Peyer's patch (tissue), 4 donors: ENCODE data around the gene AK4. TPM values are rescaled to one million over a fixed set of nuclear protein-coding genes. Genes with fewer than 3 reads are reported as not detected.

Experiments
- DNase-seq, 3 donors: peaks; one replicate each; pipeline ENCODE4 v3.0.0-alpha.2; 2017 to 2019
- H3K27ac ChIP-seq, 4 donors: fragments of 200-600 bp; sonication (generic); one replicate each; pipeline ENCODE4 v1.5.1; 2016 to 2019
- H3K27me3 ChIP-seq, 2 donors: fragments of 200-600 bp; sonication (generic); one replicate each; pipeline ENCODE4 v1.5.1; 2019
- H3K36me3 ChIP-seq, 3 donors: fragments of 200-600 bp; sonication (generic); one replicate each; pipeline ENCODE4 v1.5.1; 2016 to 2019
- H3K4me1 ChIP-seq, 4 donors: fragments of 200-600 bp; sonication (generic); one replicate each; pipeline ENCODE4 v1.5.1; 2016 to 2019
- H3K4me3 ChIP-seq, 4 donors: fragments of 200-600 bp; sonication (generic); 1 replicate in 3 of 4; 2 replicates in 1 of 4; pipeline ENCODE4 v1.5.1; 2016 to 2019; ENCODE audit warnings: mild to moderate bottlenecking in 1 of 4
- H3K9me3 ChIP-seq, 4 donors: fragments of 200-600 bp; sonication (generic); one replicate each; pipeline ENCODE4 v1.5.1; 2016 to 2019; ENCODE audit warnings: mild to moderate bottlenecking in 1 of 4
- POLR2A ChIP-seq, 2 donors: fragments of 450-650 bp; IDR thresholded peaks; one replicate each; pipeline ENCODE4 v1.5.1; 2017; ENCODE audit warnings: antibody characterized with exemption in 2 of 2, mild to moderate bottlenecking in 2 of 2, moderate library complexity in 2 of 2
- total RNA-seq, 4 donors: library from RNA; depleted of rRNA; stranded (reverse); fragments of >200 nt; gene quantifications; one replicate each; pipeline ENCODE4 v1.1.0, GENCODE V29; 2016
- TF ChIP-seq, protein P1 (sequence below), 6 experiments: fragments of 450-650 bp in 4 of 6; fragments of 200-600 bp in 2 of 6; sonication (generic) in 1 of 6; IDR thresholded peaks; one replicate each; pipeline ENCODE4 v1.5.1; 2017 to 2019; ENCODE audit warnings: antibody characterized with exemption in 6 of 6, mild to moderate bottlenecking in 3 of 6, moderate library complexity in 1 of 6

AK4 gene
- total RNA-seq, 4 donors from 2014 or later = 4.8 to 12.2 (median 6.8) TPM

DNA sequence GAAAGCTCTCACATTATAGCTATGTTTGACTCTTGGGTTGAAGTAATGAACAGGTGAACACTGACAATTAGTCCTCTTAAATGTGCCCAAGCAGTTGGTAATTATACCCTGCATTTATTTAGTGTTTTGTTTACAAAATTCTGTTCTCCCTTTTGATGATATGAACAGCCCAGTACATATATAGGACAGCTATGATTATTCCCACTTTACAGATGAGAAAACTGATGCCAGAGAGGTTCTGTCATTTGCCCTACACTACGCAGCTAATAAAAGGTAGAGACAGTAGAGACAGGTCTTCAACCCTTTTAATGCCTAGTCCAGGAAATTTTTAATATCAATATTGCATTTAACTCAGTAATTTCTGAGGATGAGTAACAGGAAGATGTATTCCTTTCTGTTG is 115.3 kb downstream of the AK4 start:
- Histone ChIP-seq H3K36me3 (no peaks in the 10 kb centered on the region), H3K4me1 (peaks cover 0 to 13% (median 0%) of the 10 kb centered on the region in 4 donors), H3K27ac (no peak overlapping the region), H3K4me3 (no peak overlapping the region), H3K9me3 (no peaks in the 10 kb centered on the region), H3K27me3 (no peaks in the 10 kb centered on the region)
- no peak for TF ChIP-seq POLR2A (IDR thresholded peaks at IDR 0.05)
- TF ChIP-seq, protein P1, sequence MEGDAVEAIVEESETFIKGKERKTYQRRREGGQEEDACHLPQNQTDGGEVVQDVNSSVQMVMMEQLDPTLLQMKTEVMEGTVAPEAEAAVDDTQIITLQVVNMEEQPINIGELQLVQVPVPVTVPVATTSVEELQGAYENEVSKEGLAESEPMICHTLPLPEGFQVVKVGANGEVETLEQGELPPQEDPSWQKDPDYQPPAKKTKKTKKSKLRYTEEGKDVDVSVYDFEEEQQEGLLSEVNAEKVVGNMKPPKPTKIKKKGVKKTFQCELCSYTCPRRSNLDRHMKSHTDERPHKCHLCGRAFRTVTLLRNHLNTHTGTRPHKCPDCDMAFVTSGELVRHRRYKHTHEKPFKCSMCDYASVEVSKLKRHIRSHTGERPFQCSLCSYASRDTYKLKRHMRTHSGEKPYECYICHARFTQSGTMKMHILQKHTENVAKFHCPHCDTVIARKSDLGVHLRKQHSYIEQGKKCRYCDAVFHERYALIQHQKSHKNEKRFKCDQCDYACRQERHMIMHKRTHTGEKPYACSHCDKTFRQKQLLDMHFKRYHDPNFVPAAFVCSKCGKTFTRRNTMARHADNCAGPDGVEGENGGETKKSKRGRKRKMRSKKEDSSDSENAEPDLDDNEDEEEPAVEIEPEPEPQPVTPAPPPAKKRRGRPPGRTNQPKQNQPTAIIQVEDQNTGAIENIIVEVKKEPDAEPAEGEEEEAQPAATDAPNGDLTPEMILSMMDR (IDR thresholded peaks at IDR 0.05) = no peak
- DNase-seq = no peak

DNA sequence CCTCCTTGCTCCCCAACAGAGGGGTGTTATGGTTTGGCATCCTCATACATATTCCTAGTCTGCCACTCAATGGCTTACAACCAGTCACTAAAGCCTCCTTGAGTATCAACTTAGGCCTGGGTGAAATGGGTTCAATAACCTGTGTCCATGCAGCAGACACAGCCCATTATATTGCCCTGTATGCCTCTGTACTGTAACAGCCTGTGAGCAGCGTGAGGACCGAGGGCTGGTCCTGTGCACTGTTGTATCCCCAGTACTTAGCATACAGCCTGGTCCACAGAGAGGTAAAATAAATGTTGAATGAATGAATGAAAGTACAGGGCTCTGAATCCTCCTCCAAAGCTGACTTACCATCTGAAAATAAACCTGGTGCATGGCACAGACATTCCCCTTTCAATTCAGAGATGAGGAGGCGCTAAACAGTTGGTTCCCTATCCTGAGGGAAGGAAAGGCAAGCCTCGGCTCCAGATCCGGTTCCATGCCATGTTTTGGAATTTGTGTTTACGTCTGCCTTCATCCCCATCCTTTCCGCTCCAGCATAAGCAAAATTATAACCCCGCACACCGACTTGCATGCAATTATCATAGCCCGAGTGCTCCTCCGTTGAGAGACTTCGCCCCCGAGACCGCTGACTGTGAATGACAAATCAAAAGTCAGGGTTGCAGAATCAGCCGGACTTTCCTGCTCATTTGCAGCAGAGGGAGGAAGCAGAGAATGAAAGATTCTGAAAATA is 116.4 kb downstream of the AK4 start:
- TF ChIP-seq POLR2A (IDR thresholded peaks at IDR 0.05) = no peak
- TF ChIP-seq, protein P1 (IDR thresholded peaks at IDR 0.05) = no peak
- Histone ChIP-seq H3K9me3 (no peaks in the 10 kb centered on the region), H3K27me3 (no peaks in the 10 kb centered on the region), H3K27ac (no peak overlapping the region), H3K4me3 (peak overlapping the region in 1 of 4 donors; percentile 31), H3K36me3 (no peaks in the 10 kb centered on the region), H3K4me1 (peaks cover 0 to 13% (median 0%) of the 10 kb centered on the region in 4 donors)
- DNase-seq = no peak

- TF ChIP-seq POLR2A (IDR thresholded peaks at IDR 0.05) = no peak
- TF ChIP-seq, protein P1 (IDR thresholded peaks at IDR 0.05) = no peak
- no peak for DNase-seq
- no peaks in the 10 kb centered on the region for H3K36me3 ChIP-seq
These were observed 117.3 kb downstream of the AK4 start for GRCh38 chr1:65265296-65265650.

DNA sequence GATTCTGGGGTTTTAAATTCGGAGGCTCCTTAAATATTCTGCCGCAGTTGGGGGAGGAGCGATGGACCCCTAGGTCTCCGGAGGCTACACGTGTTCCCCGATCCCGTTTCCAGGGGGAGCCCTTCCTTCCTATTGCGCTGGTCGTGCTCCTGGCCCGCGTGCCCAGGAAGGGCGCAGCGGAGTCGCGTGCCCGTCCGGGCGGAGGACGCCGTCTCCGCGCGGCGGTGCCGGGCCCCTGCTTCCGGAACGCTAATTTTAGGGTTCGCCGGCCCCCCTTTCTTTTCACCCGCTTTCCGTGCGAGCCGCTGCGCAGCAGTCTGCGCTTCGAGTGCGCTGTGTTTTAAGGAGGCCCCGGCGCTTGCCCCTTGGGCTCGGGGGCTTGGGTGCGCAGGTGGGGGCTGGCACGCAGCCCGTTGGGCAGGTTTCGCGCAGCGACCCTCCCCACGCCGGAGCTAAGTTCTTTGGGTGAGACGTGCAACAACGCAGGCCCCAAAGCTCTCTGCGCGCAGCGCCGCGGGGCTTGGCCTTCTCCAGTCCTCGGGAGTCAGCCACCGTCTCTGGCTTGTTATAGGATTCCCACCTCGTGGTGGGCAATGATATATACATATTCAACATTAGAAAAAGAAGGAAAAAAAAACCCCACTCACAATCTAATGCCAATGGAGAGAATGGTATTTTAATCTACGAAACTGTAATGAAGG is 117.8 kb downstream of the AK4 start:
- no peak for TF ChIP-seq POLR2A (IDR thresholded peaks at IDR 0.05)
- TF ChIP-seq, protein P1 (IDR thresholded peaks at IDR 0.05) = no peak
- Histone ChIP-seq H3K36me3 (no peaks in the 10 kb centered on the region), H3K4me3 (peak overlapping the region; percentile 37 to 56 (median 46)), H3K9me3 (no peaks in the 10 kb centered on the region), H3K27me3 (no peaks in the 10 kb centered on the region), H3K4me1 (peaks cover 0 to 13% (median 0%) of the 10 kb centered on the region in 4 donors), H3K27ac (no peak overlapping the region)
- DNase-seq = peak in 1 of 3 donors; percentile 47

More at GRCh38 chr1:65265296-65265650, 117.3 kb downstream of the AK4 start:
- Histone ChIP-seq H3K27ac (no peak overlapping the region), H3K4me3 (peak overlapping the region; percentile 37 to 56 (median 46)), H3K9me3 (no peaks in the 10 kb centered on the region), H3K4me1 (peaks cover 0 to 13% (median 0%) of the 10 kb centered on the region in 4 donors), H3K27me3 (no peaks in the 10 kb centered on the region)

- H3K36me3 ChIP-seq = no peaks in the 10 kb centered on the region
- no peak overlapping the region for H3K27ac ChIP-seq
- peaks cover 0 to 13% (median 0%) of the 10 kb centered on the region in 4 donors for H3K4me1 ChIP-seq
- H3K27me3 ChIP-seq = no peaks in the 10 kb centered on the region
- H3K4me3 ChIP-seq = no peak overlapping the region
- no peaks in the 10 kb centered on the region for H3K9me3 ChIP-seq
- no peak for TF ChIP-seq POLR2A (IDR thresholded peaks at IDR 0.05)
- TF ChIP-seq, protein P1 (IDR thresholded peaks at IDR 0.05) = no peak
- DNase-seq = no peak
These were observed 118.5 kb downstream of the AK4 start for GRCh38 chr1:65266476-65266875.
